Measurements from ENCODE around the gene CDH4. TPM values are rescaled to one million over a fixed set of nuclear protein-coding genes. Genes with fewer than 3 reads are reported as not detected.
A peak's percentile ranks its signal among the peaks of the same experiment; 100 is the strongest.

The CDH4 gene
- total and polyA plus RNA-seq, 2 of the 13 experiments (the other 11 are each of a cell fraction or from before 2014, with no cell fraction given), result not detected

DNA sequence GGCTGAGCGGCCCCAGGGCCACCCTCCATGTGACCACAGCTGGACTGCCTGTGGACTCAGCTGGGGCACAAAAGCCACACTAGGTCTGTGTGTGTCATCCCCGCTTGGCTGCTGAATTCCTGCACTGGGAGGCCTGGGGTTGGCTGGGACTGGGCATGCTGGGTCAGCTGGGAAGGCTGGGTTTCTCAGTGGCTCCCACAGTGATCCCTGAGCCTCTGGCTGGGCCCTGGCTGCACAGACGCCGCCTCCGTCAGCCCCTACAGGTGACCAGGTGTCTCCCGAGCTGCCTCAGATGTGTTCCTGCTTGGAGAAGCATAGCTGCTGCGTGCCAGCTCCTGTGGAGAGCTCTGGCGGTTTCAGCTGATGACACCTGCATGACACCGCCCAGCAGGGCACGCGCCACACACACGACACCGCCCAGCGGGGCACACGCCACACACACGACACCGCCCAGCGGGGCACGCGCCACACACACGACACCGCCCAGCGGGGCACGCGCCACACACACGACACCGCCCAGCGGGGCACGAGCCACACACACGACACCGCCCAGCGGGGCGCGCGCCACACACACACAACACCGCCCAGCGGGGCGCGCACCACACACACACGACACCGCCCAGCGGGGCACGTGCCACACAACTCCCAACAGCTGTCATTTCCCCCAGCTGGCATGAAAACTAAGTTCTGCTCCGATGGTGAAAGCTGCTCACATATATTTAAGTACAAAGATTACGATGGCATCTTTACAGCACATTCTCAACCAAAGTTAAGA, 724.8 kb downstream of the CDH4 start:
- 97% methylated on average over 44 of the region's 45 CpGs for WGBS (ENCODE audit: low lambda C conversion rate)
- TF ChIP-seq GABPA (IDR thresholded peaks at IDR 0.05; ENCODE audit: low read depth, low read length), result 0 out of 2 replicates have a peak, but pooled peaks have one; percentile 26
- TF ChIP-seq GABPA (CRISPR knock-in tag; IDR thresholded peaks at IDR 0.05; ENCODE audit: low read depth), result no peak
- peak; percentile 37 for TF ChIP-seq AGO2 (optimal IDR thresholded peaks at IDR 0.05; ENCODE audit: low read depth, low read length)
- TF ChIP-seq, protein P1, sequence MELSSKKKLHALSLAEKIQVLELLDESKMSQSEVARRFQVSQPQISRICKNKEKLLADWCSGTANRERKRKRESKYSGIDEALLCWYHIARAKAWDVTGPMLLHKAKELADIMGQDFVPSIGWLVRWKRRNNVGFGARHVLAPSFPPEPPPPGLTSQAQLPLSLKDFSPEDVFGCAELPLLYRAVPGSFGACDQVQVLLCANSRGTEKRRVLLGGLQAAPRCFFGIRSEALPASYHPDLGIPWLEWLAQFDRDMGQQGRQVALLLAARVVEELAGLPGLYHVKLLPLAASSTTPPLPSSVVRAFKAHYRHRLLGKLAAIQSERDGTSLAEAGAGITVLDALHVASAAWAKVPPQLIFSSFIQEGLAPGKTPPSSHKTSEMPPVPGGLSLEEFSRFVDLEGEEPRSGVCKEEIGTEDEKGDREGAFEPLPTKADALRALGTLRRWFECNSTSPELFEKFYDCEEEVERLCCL (CRISPR knock-in tag; IDR thresholded peaks at IDR 0.05; ENCODE audit: borderline replicate concordance), result no peak

DNA sequence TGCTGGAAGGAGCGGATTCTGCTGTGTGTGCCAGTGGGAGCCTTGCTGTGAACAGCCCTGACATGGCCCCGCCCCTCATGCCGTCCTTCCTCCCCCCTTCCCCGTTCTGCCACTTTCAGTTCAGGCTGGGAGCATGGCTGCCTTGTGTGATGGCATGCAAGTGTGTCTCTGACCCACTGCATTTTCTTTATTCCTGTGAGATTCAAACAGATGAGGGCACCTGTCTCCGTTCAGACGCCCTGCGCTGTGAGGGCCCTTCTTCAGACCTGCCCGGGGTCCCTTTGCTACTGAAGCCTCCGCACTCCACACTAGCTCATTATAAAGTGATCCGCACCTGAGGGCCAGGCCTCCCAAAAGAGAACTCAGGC, 725.3 kb downstream of the CDH4 start:
- DNase-seq (ENCODE audit: low spot score) (no peak), FAIRE-seq (no peak), ATAC-seq (no peak)
- no peak overlapping the region for H3K27ac ChIP-seq (ENCODE audit: extremely low read length, insufficient read depth, low read length)
- H3K27me3 ChIP-seq (ENCODE audit: control insufficient read depth in 1 of 2, insufficient read depth in 2 of 2, low read length in 2 of 2), result no peaks in the 10 kb centered on the region
- H3K4me2 ChIP-seq (ENCODE audit: low read depth, low read length), result no peak overlapping the region
- no peak overlapping the region for H2AFZ ChIP-seq (ENCODE audit: low read length)
- BruUV-seq (replicated peaks), result no TSS peak
- 0 out of 2 replicates have a peak, but pooled peaks cover 6% of the 10 kb centered on the region for H3K4me1 ChIP-seq (ENCODE audit: insufficient read depth, low read length)
- intact Hi-C loops (cut with micrococcal nuclease; ENCODE audit: unreplicated experiment) (no loop called here), in situ Hi-C loops (cut with HindIII; ENCODE audit: extremely low pct_ligation_motif_present, low pct_unique_long_range_greater_than_20kb) (no loop called here)
- H3K9me3 ChIP-seq (ENCODE audit: low read length), result no peaks in the 10 kb centered on the region
- no peak overlapping the region for H3K9ac ChIP-seq (ENCODE audit: insufficient read depth, low read depth, low read length)
- no peaks in the 10 kb centered on the region for H3K79me2 ChIP-seq (ENCODE audit: insufficient read depth, low read length)
- POLR2A ChIA-PET, result no interaction called here
- 97% methylated on average over 10 of the region's 10 CpGs for whole genome bisulfite sequencing (ENCODE audit: low lambda C conversion rate)
- peaks cover 17% of the 10 kb centered on the region; the same call in 1 of the 2 replicates for H4K20me1 ChIP-seq (ENCODE audit: insufficient read depth, low read length)
- H3K36me3 ChIP-seq (replicated peaks in 1 of 2; ENCODE audit: control insufficient read depth in 1 of 2, insufficient read depth in 2 of 2, low read length in 2 of 2), result peaks cover 33 to 54% of the 10 kb centered on the region in 2 experiments
- no peak overlapping the region for H3K4me3 ChIP-seq (replicated peaks in 1 of 3; ENCODE audit: insufficient read depth in 1 of 3, low read depth in 2 of 3, low read length in 3 of 3)
- CTCF ChIA-PET (ENCODE audit: low intra/inter-chr PET ratio, low total read pairs), result no interaction called here
- TF ChIP-seq ZNF337 (CRISPR knock-in tag; IDR thresholded peaks at IDR 0.05; ENCODE audit: borderline replicate concordance, low read depth) (no peak), ZNF160 (CRISPR knock-in tag; IDR thresholded peaks at IDR 0.05) (no peak), HNRNPH1 (optimal IDR thresholded peaks at IDR 0.05; ENCODE audit: low read depth, low read length) (no peak), DPF2 (CRISPR knock-in tag; IDR thresholded peaks at IDR 0.05; ENCODE audit: borderline replicate concordance, low read depth) (no peak), KAT8 (CRISPR knock-in tag; IDR thresholded peaks at IDR 0.05) (no peak), BRD4 (CRISPR knock-in tag; IDR thresholded peaks at IDR 0.05) (no peak), NONO (IDR thresholded peaks at IDR 0.05) (no peak), NONO (CRISPR knock-in tag; conservative IDR thresholded peaks at IDR 0.05) (no peak), ZNF652 (CRISPR knock-in tag; IDR thresholded peaks at IDR 0.05; ENCODE audit: borderline replicate concordance, low read depth) (no peak), ZNF552 (CRISPR knock-in tag; IDR thresholded peaks at IDR 0.05; ENCODE audit: borderline replicate concordance) (no peak), FOXO1 (CRISPR knock-in tag; IDR thresholded peaks at IDR 0.05) (no peak), THAP11 (CRISPR knock-in tag; IDR thresholded peaks at IDR 0.05) (no peak)
- TF ChIP-seq, protein P2, sequence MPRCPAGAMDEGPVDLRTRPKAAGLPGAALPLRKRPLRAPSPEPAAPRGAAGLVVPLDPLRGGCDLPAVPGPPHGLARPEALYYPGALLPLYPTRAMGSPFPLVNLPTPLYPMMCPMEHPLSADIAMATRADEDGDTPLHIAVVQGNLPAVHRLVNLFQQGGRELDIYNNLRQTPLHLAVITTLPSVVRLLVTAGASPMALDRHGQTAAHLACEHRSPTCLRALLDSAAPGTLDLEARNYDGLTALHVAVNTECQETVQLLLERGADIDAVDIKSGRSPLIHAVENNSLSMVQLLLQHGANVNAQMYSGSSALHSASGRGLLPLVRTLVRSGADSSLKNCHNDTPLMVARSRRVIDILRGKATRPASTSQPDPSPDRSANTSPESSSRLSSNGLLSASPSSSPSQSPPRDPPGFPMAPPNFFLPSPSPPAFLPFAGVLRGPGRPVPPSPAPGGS (CRISPR knock-in tag; IDR thresholded peaks at IDR 0.05), result no peak

More for the DNA sequence above, 724.8 kb downstream of the CDH4 start:
- Histone ChIP-seq H3K4me3 (replicated peaks in 1 of 3; ENCODE audit: insufficient read depth in 1 of 3, low read depth in 2 of 3, low read length in 3 of 3) (no peak overlapping the region), H4K20me1 (ENCODE audit: insufficient read depth, low read length) (peaks cover 17% of the 10 kb centered on the region; the same call in 1 of the 2 replicates), H3K9me3 (ENCODE audit: low read length) (no peaks in the 10 kb centered on the region), H3K27ac (ENCODE audit: extremely low read length, insufficient read depth, low read length) (no peak overlapping the region), H3K9ac (ENCODE audit: insufficient read depth, low read depth, low read length) (no peak overlapping the region), H2AFZ (ENCODE audit: low read length) (no peak overlapping the region), H3K27me3 (ENCODE audit: control insufficient read depth in 1 of 2, insufficient read depth in 2 of 2, low read length in 2 of 2) (no peaks in the 10 kb centered on the region), H3K4me2 (ENCODE audit: low read depth, low read length) (no peak overlapping the region), H3K36me3 (replicated peaks in 1 of 2; ENCODE audit: control insufficient read depth in 1 of 2, insufficient read depth in 2 of 2, low read length in 2 of 2) (peaks cover 36 to 56% of the 10 kb centered on the region in 2 experiments), H3K79me2 (ENCODE audit: insufficient read depth, low read length) (no peaks in the 10 kb centered on the region), H3K4me1 (ENCODE audit: insufficient read depth, low read length) (0 out of 2 replicates have a peak, but pooled peaks cover 6% of the 10 kb centered on the region)
- intact Hi-C loops (cut with micrococcal nuclease; ENCODE audit: unreplicated experiment), result no loop called here
- FAIRE-seq (no peak), ATAC-seq (peak; percentile 6), DNase-seq (ENCODE audit: low spot score) (no peak)
- CTCF ChIA-PET (ENCODE audit: low intra/inter-chr PET ratio, low total read pairs), result no interaction called here
- BruUV-seq (replicated peaks), result no TSS peak
- in situ Hi-C loops (cut with HindIII; ENCODE audit: extremely low pct_ligation_motif_present, low pct_unique_long_range_greater_than_20kb), result no loop called here
- POLR2A ChIA-PET, result no interaction called here

All from HepG2 (cell line).